B cell (primary cell): ENCODE results near the gene MON2.

Experiments used
- EZH2 ChIP-seq: IDR thresholded peaks from 2 replicates; pipeline ENCODE4 v1.6.1; 2012; ENCODE audit warnings: borderline replicate concordance, low read depth, mild to moderate bottlenecking, moderate library complexity, low read length; ENCODE audit not compliant: insufficient read depth, poor library complexity, severe bottlenecking
- TF ChIP-seq, protein P1 (sequence below): fragments of 200-600 bp; IDR thresholded peaks from one replicate; pipeline ENCODE4 v1.8.0; 2022; ENCODE audit warnings: antibody characterized with exemption, mild to moderate bottlenecking

DNA sequence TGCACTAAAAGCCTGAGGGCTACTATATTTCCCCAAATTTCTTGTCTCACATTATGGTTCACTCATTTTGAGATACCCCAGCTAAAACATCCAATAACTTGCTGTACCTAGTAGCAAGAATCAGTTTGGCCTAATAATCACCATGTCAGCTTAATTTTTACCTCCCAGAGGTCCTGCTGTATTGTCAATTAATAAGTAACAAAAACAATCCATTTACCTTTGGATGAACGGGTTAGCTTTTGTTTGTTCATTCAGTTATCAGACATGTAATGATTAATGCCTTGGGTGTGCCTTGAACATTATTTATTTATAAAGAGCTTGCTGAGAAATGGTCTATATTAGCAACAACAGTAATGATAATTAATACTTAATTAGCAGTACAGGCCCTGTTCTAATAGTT is 57.0 kb downstream of the MON2 start:
- TF ChIP-seq, protein P1, sequence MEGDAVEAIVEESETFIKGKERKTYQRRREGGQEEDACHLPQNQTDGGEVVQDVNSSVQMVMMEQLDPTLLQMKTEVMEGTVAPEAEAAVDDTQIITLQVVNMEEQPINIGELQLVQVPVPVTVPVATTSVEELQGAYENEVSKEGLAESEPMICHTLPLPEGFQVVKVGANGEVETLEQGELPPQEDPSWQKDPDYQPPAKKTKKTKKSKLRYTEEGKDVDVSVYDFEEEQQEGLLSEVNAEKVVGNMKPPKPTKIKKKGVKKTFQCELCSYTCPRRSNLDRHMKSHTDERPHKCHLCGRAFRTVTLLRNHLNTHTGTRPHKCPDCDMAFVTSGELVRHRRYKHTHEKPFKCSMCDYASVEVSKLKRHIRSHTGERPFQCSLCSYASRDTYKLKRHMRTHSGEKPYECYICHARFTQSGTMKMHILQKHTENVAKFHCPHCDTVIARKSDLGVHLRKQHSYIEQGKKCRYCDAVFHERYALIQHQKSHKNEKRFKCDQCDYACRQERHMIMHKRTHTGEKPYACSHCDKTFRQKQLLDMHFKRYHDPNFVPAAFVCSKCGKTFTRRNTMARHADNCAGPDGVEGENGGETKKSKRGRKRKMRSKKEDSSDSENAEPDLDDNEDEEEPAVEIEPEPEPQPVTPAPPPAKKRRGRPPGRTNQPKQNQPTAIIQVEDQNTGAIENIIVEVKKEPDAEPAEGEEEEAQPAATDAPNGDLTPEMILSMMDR: no peak
- no peak for TF ChIP-seq EZH2
